ENCODE data around the gene CHID1.

The CHID1 gene

DNA sequence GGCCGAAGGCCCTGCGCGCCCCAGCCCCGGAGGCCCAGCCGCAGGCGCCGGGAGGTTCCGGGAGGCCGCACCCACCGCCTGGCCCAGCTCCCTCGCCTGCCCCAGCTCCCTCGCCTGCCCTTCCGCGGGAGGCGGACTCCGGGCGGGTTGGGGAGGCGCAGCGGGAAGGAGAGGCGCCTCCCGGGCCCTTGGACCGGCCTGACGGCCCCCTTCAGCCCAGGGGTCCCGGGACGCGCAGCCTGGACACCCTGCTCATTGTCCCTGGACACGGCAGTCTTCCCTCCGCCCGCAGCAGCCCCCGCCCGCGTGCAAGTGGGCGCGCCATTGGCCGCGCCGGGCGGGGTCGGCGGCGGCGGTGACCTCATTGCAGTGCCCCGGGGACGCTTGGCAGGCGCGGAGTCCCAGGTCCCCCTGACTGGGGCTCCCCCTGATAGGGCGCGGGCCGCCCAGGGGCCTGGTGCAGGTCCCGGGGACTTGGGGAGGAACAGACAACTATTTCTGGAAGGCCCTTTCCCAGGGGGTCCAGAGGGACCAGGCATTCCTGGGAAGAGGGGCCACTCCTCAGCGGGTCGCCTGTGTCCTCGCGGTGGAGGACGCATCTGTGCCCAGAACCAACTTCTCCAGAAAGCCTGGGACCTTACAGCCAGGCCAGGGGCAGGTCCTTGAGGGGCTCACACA, 77.4 kb downstream of the CHID1 start:
- DNase-seq (ENCODE audit: extremely low read depth, insufficient read length) = peak; percentile 57
- TF ChIP-seq CTCF (IDR thresholded peaks at IDR 0.05; ENCODE audit: insufficient read depth, low read length, poor library complexity, severe bottlenecking) = no peak
- Histone ChIP-seq H3K4me3 (replicated peaks; ENCODE audit: low read depth, low read length) (peak overlapping the region; percentile 61), H3K36me3 (ENCODE audit: control insufficient read depth, insufficient read depth, low read length) (peaks cover 10% of the 10 kb centered on the region), H3K27me3 (replicated peaks; ENCODE audit: control insufficient read depth, insufficient read depth, low read length) (peaks cover 1% of the 10 kb centered on the region)

DNA sequence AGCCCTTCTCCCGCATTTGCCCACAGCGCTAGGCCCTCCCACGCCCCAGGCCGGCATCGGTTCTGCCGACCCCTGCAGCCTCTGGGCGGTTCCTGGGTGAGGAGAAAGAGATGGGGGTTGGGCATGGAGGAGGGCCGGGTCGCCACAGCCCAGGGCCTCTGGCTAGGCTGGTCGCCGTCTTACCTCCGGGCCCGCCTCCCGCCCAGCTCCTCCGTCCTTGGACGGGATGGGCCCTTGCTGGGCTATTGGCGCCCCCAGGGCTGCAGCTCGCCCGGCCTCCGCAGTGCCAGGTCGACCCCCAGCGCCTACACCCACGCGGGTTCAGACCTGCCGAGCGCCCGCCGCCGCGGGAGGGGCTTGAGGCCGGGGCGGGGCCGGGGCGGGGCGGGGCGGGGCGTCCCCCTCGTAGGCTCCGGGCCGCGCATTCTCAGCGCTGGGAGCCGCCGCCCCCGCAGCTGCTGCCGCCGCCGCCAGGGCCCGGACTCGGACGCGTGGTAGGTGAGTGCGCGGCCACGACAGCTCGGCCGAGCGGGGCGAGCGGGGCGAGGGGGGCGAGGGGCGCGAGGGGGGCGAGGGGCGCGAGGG, 78.0 kb downstream of the CHID1 start, which contains the start of gene CD151:
CD151 (plus strand) TSS at position 424 of the 585 bp plus-strand sequence. CDS start 3,118 bp downstream, outside the sequence.
- peak; percentile 65 for DNase-seq (ENCODE audit: extremely low read depth, insufficient read length)
- H3K27me3 ChIP-seq (replicated peaks; ENCODE audit: control insufficient read depth, insufficient read depth, low read length) = peaks cover 1% of the 10 kb centered on the region
- TF ChIP-seq CTCF (IDR thresholded peaks at IDR 0.05; ENCODE audit: insufficient read depth, low read length, poor library complexity, severe bottlenecking) = no peak

DNA sequence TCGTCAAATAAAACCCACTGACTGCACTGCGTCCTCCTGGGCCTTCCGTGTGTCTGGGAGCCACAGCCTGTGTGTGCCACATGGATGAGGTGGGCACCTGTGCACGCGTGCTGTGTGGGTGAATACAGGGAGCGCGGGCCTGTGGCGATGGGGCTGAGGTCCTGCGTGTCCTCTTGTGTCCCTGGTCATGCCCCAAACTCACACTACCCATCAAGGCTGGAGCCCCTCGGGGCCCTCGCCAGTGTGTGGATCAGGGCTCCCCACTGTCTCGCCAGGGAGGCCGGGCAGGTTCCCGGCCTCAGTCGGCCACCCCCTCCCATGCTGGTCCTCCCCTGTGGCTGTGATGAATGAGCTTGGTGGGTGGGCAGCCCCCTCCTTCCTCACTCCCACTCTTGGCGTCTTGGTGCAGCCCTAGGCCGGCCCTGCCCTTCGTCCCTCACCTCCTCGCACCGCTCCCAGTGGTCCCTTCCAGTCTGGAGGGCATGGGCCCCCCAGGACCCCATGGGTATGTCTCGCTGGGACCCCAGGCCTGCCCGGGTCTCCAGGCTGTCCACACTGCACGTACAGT, 78.6 kb downstream of the CHID1 start:
- Histone ChIP-seq H3K36me3 (ENCODE audit: control insufficient read depth, insufficient read depth, low read length) (peaks cover 2% of the 10 kb centered on the region; the same call in 1 of the 2 replicates), H3K27me3 (replicated peaks; ENCODE audit: control insufficient read depth, insufficient read depth, low read length) (peaks cover 1% of the 10 kb centered on the region), H3K4me3 (replicated peaks; ENCODE audit: low read depth, low read length) (peak overlapping the region; percentile 50)
- no peak for TF ChIP-seq CTCF (IDR thresholded peaks at IDR 0.05; ENCODE audit: insufficient read depth, low read length, poor library complexity, severe bottlenecking)
- DNase-seq (ENCODE audit: extremely low read depth, insufficient read length) = no peak

More for the DNA sequence above, 78.0 kb downstream of the CHID1 start, which contains the start of gene CD151:
- Histone ChIP-seq H3K36me3 (ENCODE audit: control insufficient read depth, insufficient read depth, low read length) (peaks cover 6% of the 10 kb centered on the region), H3K4me3 (replicated peaks; ENCODE audit: low read depth, low read length) (peak within 1 kb of the TSS; percentile 61)

DNA sequence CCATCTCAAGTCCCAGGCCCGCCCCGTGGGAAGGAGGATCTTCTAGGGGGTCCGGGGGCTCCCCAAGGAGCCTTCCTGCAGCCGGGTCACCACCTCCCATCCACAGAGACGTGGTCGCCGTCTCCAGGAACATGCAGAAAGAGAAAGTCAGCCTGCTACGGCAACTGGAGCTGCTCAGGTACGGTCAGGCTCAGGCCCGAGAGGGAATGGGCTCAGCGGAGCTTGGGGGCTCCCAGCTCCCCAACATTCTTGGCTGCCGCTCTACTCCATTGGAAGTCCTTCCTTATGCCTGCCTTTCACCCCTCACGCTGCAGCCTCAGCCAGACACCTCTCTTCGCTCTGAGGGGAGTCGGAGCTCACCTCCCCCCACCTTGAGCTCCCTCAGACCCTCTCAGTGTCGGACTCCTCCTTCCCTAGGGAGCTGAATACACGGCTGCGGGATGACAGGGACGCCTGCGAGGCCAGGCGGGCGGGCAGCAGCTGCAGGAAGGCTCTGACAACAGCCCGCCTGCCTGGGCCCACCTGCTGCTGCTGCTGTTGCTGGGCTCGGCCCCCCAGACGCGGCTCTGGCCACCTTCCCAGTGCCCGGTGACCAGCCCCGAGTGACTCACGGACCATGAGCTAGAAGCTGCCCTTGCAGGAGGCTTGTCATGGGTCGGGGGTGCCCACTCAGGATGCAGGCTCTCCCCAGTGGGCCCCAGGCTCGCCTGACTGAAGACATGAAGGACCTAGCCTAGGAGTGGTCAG, 79.3 kb downstream of the CHID1 start:
- DNase-seq (ENCODE audit: extremely low read depth, insufficient read length) = no peak
- Histone ChIP-seq H3K27me3 (replicated peaks; ENCODE audit: control insufficient read depth, insufficient read depth, low read length) (peaks cover 1% of the 10 kb centered on the region), H3K36me3 (ENCODE audit: control insufficient read depth, insufficient read depth, low read length) (no peaks in the 10 kb centered on the region), H3K4me3 (replicated peaks; ENCODE audit: low read depth, low read length) (no peak overlapping the region)
- TF ChIP-seq CTCF (IDR thresholded peaks at IDR 0.05; ENCODE audit: insufficient read depth, low read length, poor library complexity, severe bottlenecking) = no peak

- no peak for TF ChIP-seq CTCF (IDR thresholded peaks at IDR 0.05; ENCODE audit: insufficient read depth, low read length, poor library complexity, severe bottlenecking)
- no peaks in the 10 kb centered on the region for H3K36me3 ChIP-seq (ENCODE audit: control insufficient read depth, insufficient read depth, low read length)
- peak overlapping the region; percentile 14 for H3K4me3 ChIP-seq (replicated peaks; ENCODE audit: low read depth, low read length)
- H3K27me3 ChIP-seq (replicated peaks; ENCODE audit: control insufficient read depth, insufficient read depth, low read length) = peaks cover 1% of the 10 kb centered on the region
- peak; percentile 80 for DNase-seq (ENCODE audit: extremely low read depth, insufficient read length)
These were observed 80.1 kb downstream of the CHID1 start for GRCh38 chr11:830295-831117.
